HepG2 (cell line): Measurements from ENCODE around the gene FGFR3.

Experiments used
- CTCF ChIP-seq: sonication (generic); formaldehyde crosslinking; IDR thresholded peaks from 2 replicates; pipeline ENCODE4 v1.5.0; 2020; ENCODE audit warnings: mild to moderate bottlenecking, missing genetic modification reagents, moderate library complexity
- HIVEP1 ChIP-seq: sonication (generic); formaldehyde crosslinking; IDR thresholded peaks from 2 replicates; pipeline ENCODE4 v1.4.0; 2020; ENCODE audit warnings: mild to moderate bottlenecking, missing genetic modification reagents
- POLR2A ChIP-seq, 2 experiments: IDR thresholded peaks; 2 replicates each; pipeline ENCODE4 v1.6.1; 2011; ENCODE audit warnings: low read depth in 2 of 2, low read length in 2 of 2, mild to moderate bottlenecking in 1 of 2, moderate library complexity in 1 of 2; ENCODE audit not compliant: insufficient read depth in 1 of 2

- no peak for TF ChIP-seq HIVEP1 (CRISPR knock-in tag)
- TF ChIP-seq POLR2A (IDR thresholded peaks at IDR 0.05; ENCODE audit: insufficient read depth in 1 of 2, low read depth in 2 of 2, low read length in 2 of 2), result no peak
- no peak for TF ChIP-seq CTCF (CRISPR knock-in tag)
Observed at GRCh38 chr4:1815096-1815996, 22.3 kb downstream of the FGFR3 start.
